Naive thymus-derived CD4-positive, alpha-beta T cell (primary cell): Measurements from ENCODE around the gene GARNL3. TPM values are rescaled to one million over a fixed set of nuclear protein-coding genes. Genes with fewer than 3 reads are reported as not detected.

Source experiments
- ATAC-seq: fragments of 150-1000 bp; cut with Tn5 transposase; 2 replicates; pipeline ENCODE4 v1.10.0; 2021; ENCODE audit warnings: mild to moderate bottlenecking, moderate library complexity
- CTCF ChIA-PET: fragments of 350-600 bp; sonication (Branson Sonifier 250); formaldehyde crosslinking; loops from one replicate; lab custom pipeline; 2021; ENCODE audit warnings: antibody characterized with exemption; lab: Charles Lee
- POLR2A ChIA-PET: fragments of 350-600 bp; sonication (Branson Sonifier 250); formaldehyde crosslinking; loops from one replicate; lab custom pipeline; 2021; ENCODE audit warnings: antibody characterized with exemption, inconsistent platforms; lab: Charles Lee
- DNase-seq, 9 donors: peaks; one replicate each; pipeline versions ENCODE4 v3.0.0 to v3.0.0-alpha.2; 2020 to 2022; ENCODE audit warnings: mixed read lengths in 1 of 9
- H3K27ac ChIP-seq: one replicate; pipeline ENCODE4 v1.7.0; 2013; ENCODE audit warnings: mild to moderate bottlenecking, low read depth, low read length, moderate library complexity
- H3K27me3 ChIP-seq, 2 donors: one replicate each; pipeline ENCODE4 v1.7.0; 2013; ENCODE audit warnings: low read length in 2 of 2, mild to moderate bottlenecking in 2 of 2, moderate library complexity in 2 of 2; ENCODE audit not compliant: control insufficient read depth in 2 of 2, insufficient read depth in 2 of 2
- H3K36me3 ChIP-seq, 3 experiments: 1 replicate in 2 of 3; 2 replicates in 1 of 3; pipeline ENCODE4 v1.7.0; 2013; ENCODE audit warnings: low read length in 3 of 3, mild to moderate bottlenecking in 3 of 3, moderate library complexity in 1 of 3; ENCODE audit not compliant: insufficient read depth in 3 of 3, control insufficient read depth in 2 of 3
- H3K4me1 ChIP-seq, 2 donors: one replicate each; pipeline ENCODE4 v1.7.0; 2013; ENCODE audit warnings: low read length in 2 of 2, mild to moderate bottlenecking in 2 of 2, moderate library complexity in 1 of 2; ENCODE audit not compliant: control insufficient read depth in 2 of 2, insufficient read depth in 2 of 2
- H3K4me3 ChIP-seq: 2 replicates; pipeline ENCODE4 v1.7.0; 2013; ENCODE audit warnings: mild to moderate bottlenecking, low read length
- H3K9me3 ChIP-seq, 3 experiments: 1 replicate in 2 of 3; 2 replicates in 1 of 3; pipeline ENCODE4 v1.7.0; 2013; ENCODE audit warnings: low read length in 3 of 3; ENCODE audit not compliant: control insufficient read depth in 2 of 3
- H3K27ac Mint-ChIP-seq, 9 donors: one replicate each; pipeline ENCODE4 v1.8.0; 2020 to 2022; ENCODE audit warnings: mixed read lengths in 9 of 9, mild to moderate bottlenecking in 8 of 9, moderate library complexity in 5 of 9, inconsistent platforms in 2 of 9
- H3K27me3 Mint-ChIP-seq, 5 donors: one replicate each; pipeline ENCODE4 v1.8.0; 2021 to 2022; ENCODE audit warnings: mixed read lengths in 5 of 5, mild to moderate bottlenecking in 1 of 5
- H3K36me3 Mint-ChIP-seq, 5 donors: one replicate each; pipeline ENCODE4 v1.8.0; 2020 to 2022; ENCODE audit warnings: mixed read lengths in 5 of 5, mild to moderate bottlenecking in 3 of 5, inconsistent platforms in 1 of 5
- H3K4me1 Mint-ChIP-seq, 7 donors: one replicate each; pipeline ENCODE4 v1.8.0; 2020 to 2022; ENCODE audit warnings: mixed read lengths in 7 of 7, mild to moderate bottlenecking in 3 of 7, inconsistent platforms in 1 of 7
- H3K4me3 Mint-ChIP-seq, 10 donors: one replicate each; pipeline ENCODE4 v1.8.0; 2020 to 2022; ENCODE audit warnings: mild to moderate bottlenecking in 10 of 10, mixed read lengths in 10 of 10, moderate library complexity in 6 of 10, inconsistent platforms in 2 of 10
- H3K9me3 Mint-ChIP-seq, 11 donors: one replicate each; pipeline ENCODE4 v1.8.0; 2020 to 2022; ENCODE audit warnings: mixed read lengths in 11 of 11, mild to moderate bottlenecking in 4 of 11, inconsistent platforms in 1 of 11, moderate library complexity in 1 of 11
- intact Hi-C, 2 donors: fragments of 100-400 bp; cut with micrococcal nuclease; formaldehyde crosslinking; loops; one replicate each; pipeline ENCODE4 v1.15.1; 2023
- polyA plus RNA-seq, 2 donors: library from polyadenylated mRNA; unstranded; fragments of 300-500 nt; fragmentation: Illumina TruSeq; gene quantifications; one replicate each; pipeline ENCODE4 v1.2.3, GENCODE V29; 2021
- total RNA-seq, 6 experiments: library from RNA in 5 of 6; stranded (reverse) in 5 of 6; gene quantifications; 1 replicate in 5 of 6; 2 replicates in 1 of 6; pipeline ENCODE4 v1.2.3 and lab custom pipeline; 2021 to 2026

The GARNL3 gene
- total and polyA plus RNA-seq, 7 experiments from 2014 or later = 0.85 to 4.1 (median 2.6) TPM; not detected in 1

DNA sequence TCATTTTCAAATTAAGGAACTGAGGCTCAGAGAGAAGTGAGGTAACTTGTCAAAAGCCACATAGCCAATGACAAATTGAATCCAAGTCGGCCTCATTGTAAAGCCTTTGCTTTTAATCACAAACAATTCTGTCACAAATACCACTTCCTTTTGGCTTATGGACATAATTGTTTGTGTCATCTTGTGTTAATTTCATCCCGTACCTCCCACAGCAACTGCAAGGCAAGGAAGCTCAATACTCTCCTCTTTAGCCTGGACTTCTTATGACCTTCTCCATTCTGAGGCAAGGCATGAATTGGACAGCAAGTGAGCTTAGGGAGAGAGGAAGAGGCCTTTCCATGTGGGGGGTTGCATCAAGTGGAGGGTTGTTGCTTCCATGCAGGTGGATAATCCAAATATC is 70.2 kb downstream of the GARNL3 start:
- Histone ChIP-seq H3K27ac (no peak overlapping the region), H3K36me3 (no peaks in the 10 kb centered on the region), H3K4me1 (no peaks in the 10 kb centered on the region), H3K27me3 (no peaks in the 10 kb centered on the region), H3K4me3 (no peak overlapping the region), H3K9me3 (no peaks in the 10 kb centered on the region)
- Mint-ChIP-seq H3K4me3 (no peak overlapping the region), H3K4me1 (no peaks in the 10 kb centered on the region), H3K36me3 (peaks cover 0 to 6% (median 4%) of the 10 kb centered on the region in 5 donors), H3K27ac (no peak overlapping the region), H3K27me3 (peaks cover 5 to 35% (median 19%) of the 10 kb centered on the region in 5 donors), H3K9me3 (no peaks in the 10 kb centered on the region)
- CTCF ChIA-PET = no interaction called here
- POLR2A ChIA-PET = no interaction called here
- no peak for ATAC-seq
- intact Hi-C loops = no loop called here
- DNase-seq = no peak

DNA sequence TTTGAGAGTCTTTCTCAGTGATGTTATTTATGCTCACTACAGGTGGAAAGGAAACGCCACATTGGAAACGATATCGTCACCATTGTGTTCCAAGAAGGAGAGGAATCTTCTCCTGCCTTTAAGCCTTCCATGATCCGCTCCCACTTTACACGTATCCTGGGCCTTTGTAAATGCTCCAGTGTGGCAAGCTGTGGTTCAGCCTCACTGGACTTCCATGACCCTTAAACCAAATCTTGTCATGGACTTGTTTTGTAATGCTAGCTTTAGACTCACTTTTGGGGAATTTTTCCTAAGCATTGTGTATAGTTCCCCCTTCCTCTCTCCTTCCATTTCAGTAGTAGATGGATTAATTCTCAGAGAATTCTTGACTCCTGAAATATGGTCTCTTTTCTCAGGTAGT is 71.5 kb downstream of the GARNL3 start:
- ChIA-PET CTCF (no interaction called here), POLR2A (interaction anchor here (0.7 kb wide), 1 partner anchor 68 kb away, joined by 4 read pairs; no protein-coding TSS in a partner anchor)
- H3K27me3 Mint-ChIP-seq = peaks cover 3 to 29% (median 9%) of the 10 kb centered on the region in 5 donors
- H3K36me3 Mint-ChIP-seq = peaks cover 0 to 13% (median 10%) of the 10 kb centered on the region in 5 donors
- no peaks in the 10 kb centered on the region for H3K4me1 Mint-ChIP-seq
- Histone ChIP-seq H3K36me3 (no peaks in the 10 kb centered on the region), H3K4me3 (no peak overlapping the region), H3K27me3 (no peaks in the 10 kb centered on the region), H3K9me3 (no peaks in the 10 kb centered on the region), H3K27ac (no peak overlapping the region), H3K4me1 (no peaks in the 10 kb centered on the region)
- no peaks in the 10 kb centered on the region for H3K9me3 Mint-ChIP-seq
- no peak for ATAC-seq
- DNase-seq = no peak
- H3K4me3 Mint-ChIP-seq = no peak overlapping the region
- intact Hi-C loops = no loop called here
- peak overlapping the region in 1 of 9 donors; percentile 63 for H3K27ac Mint-ChIP-seq

DNA sequence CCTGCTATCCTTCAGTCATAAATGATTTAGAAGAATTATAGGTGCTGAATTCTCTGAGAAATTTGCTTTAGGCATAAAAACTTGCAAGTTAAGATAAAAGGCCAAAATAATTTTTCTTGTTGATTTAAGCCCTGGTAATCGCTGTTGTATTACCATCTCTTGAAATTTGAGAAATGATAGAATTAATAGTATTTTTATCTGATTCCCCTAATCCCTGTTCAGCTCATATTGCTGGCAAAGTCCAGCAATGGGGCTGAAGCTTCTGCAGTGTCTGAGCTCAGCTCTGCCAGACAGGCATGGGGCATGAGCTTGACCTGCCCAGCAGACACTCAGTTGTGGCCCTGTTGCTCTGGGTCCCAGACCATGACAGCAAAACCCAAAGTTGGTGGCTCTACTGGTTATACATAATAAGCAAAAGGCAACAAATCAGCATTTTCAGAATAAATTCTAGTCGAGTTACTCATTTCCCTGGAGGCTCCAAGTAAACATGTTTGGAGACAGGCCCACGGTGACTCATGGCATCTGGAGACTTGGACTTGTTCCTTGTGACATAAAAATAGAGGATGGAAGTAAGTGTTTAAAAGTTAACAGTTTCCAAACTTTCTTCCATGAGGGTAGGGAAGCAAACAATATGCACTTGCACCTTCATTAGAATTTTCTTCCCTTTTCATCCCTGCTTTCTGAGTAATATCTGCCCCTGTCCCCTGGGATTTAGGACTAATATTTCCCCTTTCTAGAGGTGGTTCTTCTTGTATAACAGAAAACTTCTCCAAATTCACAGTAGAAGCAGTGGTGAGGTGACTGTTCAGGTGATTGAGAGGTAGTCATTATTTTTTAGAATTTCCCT is 72.2 kb downstream of the GARNL3 start:
- no peak overlapping the region for H3K27ac Mint-ChIP-seq
- DNase-seq (no peak), ATAC-seq (no peak)
- intact Hi-C loops = no loop called here
- ChIA-PET POLR2A (interaction anchor here (0.7 kb wide), 1 partner anchor 67 kb away, joined by 4 read pairs; no protein-coding TSS in a partner anchor), CTCF (no interaction called here)
- no peaks in the 10 kb centered on the region for H3K9me3 ChIP-seq
- H3K9me3 Mint-ChIP-seq = no peaks in the 10 kb centered on the region
- H3K27me3 ChIP-seq = no peaks in the 10 kb centered on the region
- H3K27ac ChIP-seq = no peak overlapping the region
- no peak overlapping the region for H3K4me3 ChIP-seq
- H3K4me1 Mint-ChIP-seq = no peaks in the 10 kb centered on the region
- H3K27me3 Mint-ChIP-seq = peaks cover 7 to 31% (median 13%) of the 10 kb centered on the region in 5 donors
- peaks cover 0 to 17% (median 13%) of the 10 kb centered on the region in 5 donors for H3K36me3 Mint-ChIP-seq
- H3K36me3 ChIP-seq = no peaks in the 10 kb centered on the region
- H3K4me1 ChIP-seq = no peaks in the 10 kb centered on the region
- H3K4me3 Mint-ChIP-seq = no peak overlapping the region

DNA sequence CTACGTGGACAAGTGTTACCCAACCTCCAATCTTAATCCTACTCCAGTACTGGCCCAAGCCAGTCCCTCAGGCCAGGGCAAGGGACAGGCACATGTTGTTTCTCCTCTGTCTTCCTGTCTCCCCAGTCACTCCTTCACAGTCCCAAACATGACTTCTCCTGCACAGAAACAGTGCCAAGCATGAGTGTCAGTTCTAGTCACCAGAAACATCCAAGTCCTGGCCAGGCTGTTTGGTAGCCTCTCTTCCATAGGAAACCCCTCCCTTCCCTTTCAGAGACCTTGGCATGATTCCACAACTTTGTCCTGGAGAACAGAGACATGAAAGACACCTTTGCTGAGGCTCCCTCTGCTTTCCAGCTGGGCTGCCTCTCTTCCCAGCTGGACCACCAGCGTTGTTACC is 76.1 kb downstream of the GARNL3 start:
- ChIA-PET CTCF (no interaction called here), POLR2A (no interaction called here)
- H3K27ac ChIP-seq = no peak overlapping the region
- ATAC-seq = no peak
- DNase-seq = no peak
- H3K27me3 ChIP-seq = no peaks in the 10 kb centered on the region
- Mint-ChIP-seq H3K4me1 (no peaks in the 10 kb centered on the region), H3K9me3 (no peaks in the 10 kb centered on the region), H3K27ac (no peak overlapping the region), H3K36me3 (peaks cover 0 to 19% (median 10%) of the 10 kb centered on the region in 5 donors), H3K4me3 (no peak overlapping the region), H3K27me3 (peaks cover 5 to 27% (median 15%) of the 10 kb centered on the region in 5 donors)
- no peaks in the 10 kb centered on the region for H3K36me3 ChIP-seq
- intact Hi-C loops = no loop called here
- no peaks in the 10 kb centered on the region for H3K4me1 ChIP-seq
- no peak overlapping the region for H3K4me3 ChIP-seq
- no peaks in the 10 kb centered on the region for H3K9me3 ChIP-seq

DNA sequence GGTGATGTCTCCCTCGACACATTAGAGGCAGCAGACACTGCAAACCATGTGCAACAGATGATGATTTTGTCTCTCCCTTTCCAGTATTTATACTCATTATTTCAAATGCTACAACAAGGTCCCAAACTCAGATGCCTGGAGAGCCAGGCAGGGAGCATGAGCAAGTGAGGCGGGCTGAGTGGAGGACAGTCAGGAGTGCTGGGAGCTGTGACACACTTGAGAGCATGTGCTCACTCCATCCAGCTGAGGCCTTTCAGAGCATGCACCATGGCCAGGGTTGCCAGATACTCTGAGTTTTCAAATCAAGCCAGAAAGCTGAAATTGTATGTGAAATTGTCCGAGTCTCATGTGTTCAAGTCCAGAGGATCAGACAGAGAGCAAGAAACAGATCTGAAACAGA is 76.6 kb downstream of the GARNL3 start:
- H3K27ac ChIP-seq = no peak overlapping the region
- H3K4me3 ChIP-seq = no peak overlapping the region
- H3K27me3 ChIP-seq = no peaks in the 10 kb centered on the region
- intact Hi-C loops = no loop called here
- Mint-ChIP-seq H3K36me3 (peaks cover 0 to 17% (median 10%) of the 10 kb centered on the region in 5 donors), H3K4me3 (no peak overlapping the region), H3K4me1 (no peaks in the 10 kb centered on the region), H3K27me3 (peaks cover 5 to 27% (median 15%) of the 10 kb centered on the region in 5 donors), H3K9me3 (no peaks in the 10 kb centered on the region), H3K27ac (no peak overlapping the region)
- H3K36me3 ChIP-seq = no peaks in the 10 kb centered on the region
- DNase-seq (no peak), ATAC-seq (no peak)
- no peaks in the 10 kb centered on the region for H3K9me3 ChIP-seq
- CTCF ChIA-PET = no interaction called here
- H3K4me1 ChIP-seq = no peaks in the 10 kb centered on the region
- POLR2A ChIA-PET = no interaction called here

DNA sequence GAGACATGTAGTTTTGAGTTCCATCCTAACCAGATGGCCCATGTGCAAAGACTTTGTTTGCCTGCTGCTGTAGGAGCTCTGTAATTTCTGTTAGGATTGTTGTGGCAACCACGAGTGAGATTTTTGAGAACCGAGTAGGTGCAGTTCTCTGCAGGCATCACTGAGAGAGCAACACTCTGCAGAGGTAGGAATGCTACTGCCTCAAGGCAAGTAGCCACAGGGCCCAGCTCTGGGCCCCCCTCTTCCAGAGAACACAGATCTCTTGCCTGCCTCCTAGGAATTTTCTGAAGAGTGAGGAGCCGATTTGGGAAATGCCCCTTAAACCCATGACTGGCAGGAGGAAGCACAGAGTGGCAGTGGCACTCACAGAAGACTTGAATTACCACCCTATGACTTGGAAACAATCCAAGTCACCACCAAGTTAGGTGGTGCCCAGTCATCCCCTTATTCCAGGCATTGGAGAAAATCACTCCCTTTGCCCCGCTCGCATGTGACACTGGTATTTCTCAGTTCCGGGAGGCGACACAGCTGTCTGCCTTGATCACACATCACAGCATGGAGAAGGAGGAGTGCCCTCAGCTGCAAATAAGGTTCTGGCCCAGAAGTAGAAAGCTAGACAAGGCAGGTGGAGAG is 79.9 kb downstream of the GARNL3 start:
- Mint-ChIP-seq H3K36me3 (peaks cover 0 to 15% (median 9%) of the 10 kb centered on the region in 5 donors), H3K27me3 (peaks cover 8 to 34% (median 22%) of the 10 kb centered on the region in 5 donors), H3K4me1 (no peaks in the 10 kb centered on the region), H3K9me3 (no peaks in the 10 kb centered on the region), H3K4me3 (no peak overlapping the region), H3K27ac (no peak overlapping the region)
- POLR2A ChIA-PET = no interaction called here
- intact Hi-C loops = no loop called here
- no peak for ATAC-seq
- Histone ChIP-seq H3K4me3 (no peak overlapping the region), H3K4me1 (no peaks in the 10 kb centered on the region), H3K36me3 (no peaks in the 10 kb centered on the region), H3K27ac (no peak overlapping the region), H3K9me3 (no peaks in the 10 kb centered on the region), H3K27me3 (peaks cover 0 to 4% of the 10 kb centered on the region in 2 donors)
- CTCF ChIA-PET = interaction anchor here (0.9 kb wide), 1 partner anchor 12 kb away, joined by 3 read pairs; no protein-coding TSS in a partner anchor
- DNase-seq = no peak
